Measurements from ENCODE around the gene TNFAIP3. TPM values are rescaled to one million over a fixed set of nuclear protein-coding genes. Genes with fewer than 3 reads are reported as not detected.

The TNFAIP3 gene
- total RNA-seq, 1 experiment from 2014 or later: 0.75 TPM

DNA sequence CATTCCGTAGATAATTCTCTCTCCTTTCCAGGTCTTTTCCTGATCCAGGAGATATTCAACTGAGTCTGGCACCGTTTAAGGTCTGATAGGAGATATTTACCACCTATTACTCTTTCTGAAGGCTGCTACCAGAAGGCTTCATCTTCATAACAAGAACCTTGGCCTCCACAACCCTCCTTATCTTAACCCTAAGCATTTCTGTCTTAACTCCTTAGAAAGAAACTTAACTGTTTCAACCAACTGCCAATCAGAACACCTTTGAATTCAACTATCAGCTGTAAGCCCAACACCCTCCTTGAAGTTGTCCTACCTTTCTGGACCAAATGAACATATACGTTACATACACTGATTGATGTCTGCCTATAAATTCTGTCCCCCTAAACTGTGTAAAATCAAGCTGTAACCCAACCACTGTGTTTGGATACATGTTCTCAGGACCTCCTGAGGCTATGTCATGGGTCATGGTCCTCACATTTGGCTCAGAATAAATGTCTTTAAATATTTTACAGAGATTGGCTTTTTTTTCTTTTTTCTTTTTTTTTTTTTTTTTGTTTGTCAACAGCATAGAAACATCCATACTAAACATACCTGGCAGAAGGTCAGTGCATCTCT lies 6.6 kb upstream of the TNFAIP3 start:
- no peak for DNase-seq (ENCODE audit: low spot score)
- in situ Hi-C loops (cut with HindIII; ENCODE audit: low sequenced_read_pairs): no loop called here

DNA sequence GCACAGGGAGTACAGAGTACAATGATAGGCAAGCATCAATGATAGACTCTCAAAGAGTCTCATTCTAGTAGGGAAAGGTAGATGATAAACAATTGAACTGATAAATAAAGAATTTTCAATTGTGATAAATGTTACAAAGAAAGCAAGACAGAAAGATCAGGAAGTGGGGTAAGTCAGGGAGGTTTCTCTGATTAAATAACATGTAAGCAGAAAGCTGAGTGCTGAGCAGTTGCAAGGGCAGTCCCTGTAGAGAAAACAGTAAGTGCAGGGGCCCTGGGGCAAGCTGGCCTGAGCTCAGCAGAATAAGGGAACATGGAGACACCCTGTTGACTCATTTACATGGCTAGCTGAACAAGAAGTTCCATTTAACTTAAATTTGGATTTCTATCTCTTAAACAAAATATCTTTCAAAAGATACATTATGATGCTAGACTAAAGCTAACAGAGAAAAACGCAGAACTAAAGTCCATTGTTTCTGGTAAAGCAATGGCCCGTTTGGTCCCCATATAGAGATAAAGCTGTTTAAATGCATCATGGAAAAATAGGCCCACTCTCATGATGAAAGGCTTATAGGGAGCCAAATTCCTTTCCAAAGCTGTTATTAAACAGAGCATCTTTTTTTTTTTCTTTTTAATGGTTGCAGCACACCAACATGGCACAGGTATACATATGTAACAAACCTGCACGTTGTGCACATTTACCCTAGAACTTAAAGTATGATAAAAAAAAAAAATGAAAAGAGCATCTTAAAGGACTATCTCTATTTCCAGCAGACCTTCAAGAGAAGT lies 5.3 kb upstream of the TNFAIP3 start:
- DNase-seq (ENCODE audit: low spot score): no peak
- in situ Hi-C loops (cut with HindIII; ENCODE audit: low sequenced_read_pairs): no loop called here

- no peak for DNase-seq (ENCODE audit: low spot score)
- in situ Hi-C loops (cut with HindIII; ENCODE audit: low sequenced_read_pairs): no loop called here
These were observed 4.5 kb upstream of the TNFAIP3 start for GRCh38 chr6:137862419-137863090.

GRCh38 chr6:137863091-137863797 lies 3.8 kb upstream of the TNFAIP3 start:
- in situ Hi-C loops (cut with HindIII; ENCODE audit: low sequenced_read_pairs): no loop called here
- DNase-seq (ENCODE audit: low spot score): no peak

GRCh38 chr6:137864812-137865508 lies 2.1 kb upstream of the TNFAIP3 start:
- no peak for DNase-seq (ENCODE audit: low spot score)
- in situ Hi-C loops (cut with HindIII; ENCODE audit: low sequenced_read_pairs): no loop called here

GRCh38 chr6:137866200-137866913 lies 702 bp upstream of the TNFAIP3 start:
- DNase-seq (ENCODE audit: low spot score): peak; percentile 25
- in situ Hi-C loops (cut with HindIII; ENCODE audit: low sequenced_read_pairs): no loop called here

- in situ Hi-C loops (cut with HindIII; ENCODE audit: low sequenced_read_pairs): no loop called here
These were observed 838 bp downstream of the TNFAIP3 start for GRCh38 chr6:137867685-137868509.

GRCh38 chr6:137868721-137869548 lies 1.9 kb downstream of the TNFAIP3 start:
- in situ Hi-C loops (cut with HindIII; ENCODE audit: low sequenced_read_pairs): no loop called here
- DNase-seq (ENCODE audit: low spot score): no peak

More at GRCh38 chr6:137867685-137868509, 838 bp downstream of the TNFAIP3 start:
- no peak for DNase-seq (ENCODE audit: low spot score)

DNA sequence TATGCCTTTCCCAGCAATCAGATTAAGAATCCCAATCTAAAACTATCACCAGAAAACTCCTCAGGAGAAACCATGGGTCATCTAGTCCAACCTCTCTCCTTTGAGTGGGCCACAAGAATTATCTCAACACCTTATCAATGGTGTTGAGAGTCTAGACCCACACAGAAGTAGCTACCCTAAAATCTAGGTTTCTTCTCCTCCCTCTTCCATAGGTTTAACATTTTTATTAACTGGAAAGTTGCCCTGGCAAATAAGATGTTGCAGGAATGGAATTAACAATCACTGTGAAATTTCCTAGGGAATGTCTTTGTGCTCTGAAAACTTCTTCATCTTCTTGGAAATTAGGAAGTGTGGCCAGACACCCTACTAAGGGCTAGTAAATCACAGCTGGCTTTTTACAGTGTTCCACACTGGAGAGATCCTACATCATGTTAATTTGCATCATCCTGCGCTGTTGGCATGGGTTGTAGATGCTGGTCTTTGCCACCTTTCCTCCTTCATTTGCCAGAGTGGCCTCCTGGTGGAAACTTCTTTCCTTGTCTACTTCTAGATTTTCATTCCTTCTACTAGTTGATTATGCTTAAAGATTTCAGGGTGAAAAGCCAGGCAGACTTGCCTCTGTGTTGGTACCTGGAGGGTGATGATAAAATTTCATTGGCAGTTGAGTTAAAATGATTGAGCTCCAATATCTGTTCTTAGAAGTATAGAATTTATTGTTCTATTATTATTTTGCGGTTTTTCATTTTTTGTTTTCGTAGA lies 2.7 kb downstream of the TNFAIP3 start:
- in situ Hi-C loops (cut with HindIII; ENCODE audit: low sequenced_read_pairs): no loop called here
- DNase-seq (ENCODE audit: low spot score): no peak

DNA sequence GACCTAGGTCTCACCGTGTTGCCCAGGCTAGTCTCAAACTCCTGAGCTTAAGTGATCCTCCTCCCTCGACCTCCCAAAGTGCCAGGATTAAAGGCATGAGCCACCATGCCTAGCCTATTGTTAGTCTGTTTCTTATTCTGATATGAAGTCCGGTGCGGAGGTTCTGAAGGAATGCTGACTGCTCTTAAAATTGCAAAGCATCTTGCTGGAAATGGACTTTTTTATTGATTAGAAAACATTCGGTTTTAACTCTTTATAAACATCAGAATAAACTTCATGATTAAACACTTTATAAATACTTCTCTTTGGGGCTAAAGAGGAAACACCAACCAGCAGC lies 3.2 kb downstream of the TNFAIP3 start:
- DNase-seq (ENCODE audit: low spot score): no peak
- in situ Hi-C loops (cut with HindIII; ENCODE audit: low sequenced_read_pairs): no loop called here

DNA sequence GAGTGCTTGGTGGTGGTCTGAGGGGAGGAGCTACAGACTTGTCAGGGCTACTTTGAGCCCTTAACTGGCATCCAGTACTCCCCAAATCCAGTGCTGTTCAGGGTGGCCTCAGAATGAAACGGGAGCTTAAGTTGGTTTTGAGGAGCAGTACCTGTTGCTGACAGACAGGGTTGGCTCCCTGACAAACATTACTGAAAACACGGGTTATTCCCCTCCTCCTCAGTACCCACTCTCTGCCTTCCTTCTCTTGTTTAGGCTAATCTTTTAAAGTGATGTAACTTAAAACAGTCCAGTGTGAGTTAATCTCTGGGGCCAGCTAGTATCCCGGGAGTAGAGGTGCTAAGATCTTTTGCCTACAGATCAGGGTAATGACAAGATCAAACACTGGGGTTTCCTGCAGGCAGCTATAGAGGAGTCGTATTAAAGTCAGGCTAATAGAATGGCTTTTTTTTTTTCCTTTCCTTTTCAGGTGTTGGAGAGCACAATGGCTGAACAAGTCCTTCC lies 3.7 kb downstream of the TNFAIP3 start:
- no peak for DNase-seq (ENCODE audit: low spot score)
- in situ Hi-C loops (cut with HindIII; ENCODE audit: low sequenced_read_pairs): no loop called here

- DNase-seq (ENCODE audit: low spot score): no peak
- in situ Hi-C loops (cut with HindIII; ENCODE audit: low sequenced_read_pairs): no loop called here
These were observed 4.2 kb downstream of the TNFAIP3 start for GRCh38 chr6:137871291-137871690.

- in situ Hi-C loops (cut with HindIII; ENCODE audit: low sequenced_read_pairs): no loop called here
These were observed 4.9 kb downstream of the TNFAIP3 start for GRCh38 chr6:137871831-137872454.

GRCh38 chr6:137872581-137873115 lies 5.6 kb downstream of the TNFAIP3 start:
- in situ Hi-C loops (cut with HindIII; ENCODE audit: low sequenced_read_pairs): no loop called here

More at GRCh38 chr6:137871831-137872454, 4.9 kb downstream of the TNFAIP3 start:
- DNase-seq (ENCODE audit: low spot score): no peak

GRCh38 chr6:137873273-137873762 lies 6.3 kb downstream of the TNFAIP3 start:
- in situ Hi-C loops (cut with HindIII; ENCODE audit: low sequenced_read_pairs): no loop called here
- DNase-seq (ENCODE audit: low spot score): no peak

More at GRCh38 chr6:137872581-137873115, 5.6 kb downstream of the TNFAIP3 start:
- DNase-seq (ENCODE audit: low spot score): no peak
